Peyer's patch (tissue), 4 donors: ENCODE measurements around the gene ZNF106. TPM values are rescaled to one million over a fixed set of nuclear protein-coding genes. Genes with fewer than 3 reads are reported as not detected.

Experiments
- DNase-seq, 3 donors: peaks; one replicate each; pipeline ENCODE4 v3.0.0-alpha.2; 2017 to 2019
- H3K27ac ChIP-seq, 4 donors: fragments of 200-600 bp; sonication (generic); one replicate each; pipeline ENCODE4 v1.5.1; 2016 to 2019
- H3K27me3 ChIP-seq, 2 donors: fragments of 200-600 bp; sonication (generic); one replicate each; pipeline ENCODE4 v1.5.1; 2019
- H3K36me3 ChIP-seq, 3 donors: fragments of 200-600 bp; sonication (generic); one replicate each; pipeline ENCODE4 v1.5.1; 2016 to 2019
- H3K4me1 ChIP-seq, 4 donors: fragments of 200-600 bp; sonication (generic); one replicate each; pipeline ENCODE4 v1.5.1; 2016 to 2019
- H3K4me3 ChIP-seq, 4 donors: fragments of 200-600 bp; sonication (generic); 1 replicate in 3 of 4; 2 replicates in 1 of 4; pipeline ENCODE4 v1.5.1; 2016 to 2019; ENCODE audit warnings: mild to moderate bottlenecking in 1 of 4
- H3K9me3 ChIP-seq, 4 donors: fragments of 200-600 bp; sonication (generic); one replicate each; pipeline ENCODE4 v1.5.1; 2016 to 2019; ENCODE audit warnings: mild to moderate bottlenecking in 1 of 4
- CTCF ChIP-seq, 6 experiments: fragments of 450-650 bp in 4 of 6; fragments of 200-600 bp in 2 of 6; sonication (generic) in 1 of 6; IDR thresholded peaks; one replicate each; pipeline ENCODE4 v1.5.1; 2017 to 2019; ENCODE audit warnings: antibody characterized with exemption in 6 of 6, mild to moderate bottlenecking in 3 of 6, moderate library complexity in 1 of 6
- POLR2A ChIP-seq, 2 donors: fragments of 450-650 bp; IDR thresholded peaks; one replicate each; pipeline ENCODE4 v1.5.1; 2017; ENCODE audit warnings: antibody characterized with exemption in 2 of 2, mild to moderate bottlenecking in 2 of 2, moderate library complexity in 2 of 2
- total RNA-seq, 4 donors: library from RNA; depleted of rRNA; stranded (reverse); fragments of >200 nt; gene quantifications; one replicate each; pipeline ENCODE4 v1.1.0, GENCODE V29; 2016

Gene ZNF106
- total RNA-seq, 4 donors from 2014 or later = 31.7 to 74.3 (median 42.1) TPM

- DNase-seq = no peak
- H3K27me3 ChIP-seq = no peaks in the 10 kb centered on the region
- no peaks in the 10 kb centered on the region for H3K9me3 ChIP-seq
- no peak overlapping the region for H3K27ac ChIP-seq
- peaks cover 0 to 35% (median 0%) of the 10 kb centered on the region in 3 donors for H3K36me3 ChIP-seq
- no peak overlapping the region for H3K4me3 ChIP-seq
- no peaks in the 10 kb centered on the region for H3K4me1 ChIP-seq
- TF ChIP-seq CTCF (IDR thresholded peaks at IDR 0.05) (no peak), POLR2A (IDR thresholded peaks at IDR 0.05) (no peak)
These were observed 19.5 kb upstream of the ZNF106 start for GRCh38 chr15:42510258-42511006.

- no peak for DNase-seq
- peaks cover 0 to 16% (median 4%) of the 10 kb centered on the region in 4 donors for H3K4me1 ChIP-seq
- H3K27ac ChIP-seq = no peak overlapping the region
- H3K27me3 ChIP-seq = no peaks in the 10 kb centered on the region
- H3K9me3 ChIP-seq = no peaks in the 10 kb centered on the region
- H3K36me3 ChIP-seq = peaks cover 0 to 13% (median 0%) of the 10 kb centered on the region in 3 donors
- TF ChIP-seq CTCF (IDR thresholded peaks at IDR 0.05) (no peak), POLR2A (IDR thresholded peaks at IDR 0.05) (no peak)
- H3K4me3 ChIP-seq = no peak overlapping the region
These were observed 17.3 kb upstream of the ZNF106 start for GRCh38 chr15:42508263-42508690.

- no peak overlapping the region for H3K27ac ChIP-seq
- peaks cover 0 to 6% (median 0%) of the 10 kb centered on the region in 3 donors for H3K36me3 ChIP-seq
- H3K27me3 ChIP-seq = no peaks in the 10 kb centered on the region
- no peak for DNase-seq
- H3K4me1 ChIP-seq = peaks cover 0 to 16% (median 4%) of the 10 kb centered on the region in 4 donors
- no peak overlapping the region for H3K4me3 ChIP-seq
- no peaks in the 10 kb centered on the region for H3K9me3 ChIP-seq
- TF ChIP-seq CTCF (IDR thresholded peaks at IDR 0.05) (no peak), POLR2A (IDR thresholded peaks at IDR 0.05) (no peak)
These were observed 16.6 kb upstream of the ZNF106 start for GRCh38 chr15:42507514-42507913.

- H3K4me1 ChIP-seq = peaks cover 0 to 20% (median 5%) of the 10 kb centered on the region in 4 donors
These were observed 13.7 kb upstream of the ZNF106 start for GRCh38 chr15:42504631-42505030.

GRCh38 chr15:42503825-42504224, 12.9 kb upstream of the ZNF106 start:
- Histone ChIP-seq H3K4me3 (no peak overlapping the region), H3K9me3 (no peaks in the 10 kb centered on the region), H3K27ac (peak overlapping the region in 1 of 4 donors; percentile 14), H3K4me1 (peaks cover 0 to 28% (median 8%) of the 10 kb centered on the region in 4 donors), H3K36me3 (no peaks in the 10 kb centered on the region), H3K27me3 (no peaks in the 10 kb centered on the region)
- DNase-seq = no peak
- no peak for TF ChIP-seq POLR2A (IDR thresholded peaks at IDR 0.05)
- no peak for TF ChIP-seq CTCF (IDR thresholded peaks at IDR 0.05)

More at GRCh38 chr15:42504631-42505030, 13.7 kb upstream of the ZNF106 start:
- no peak for DNase-seq
- no peaks in the 10 kb centered on the region for H3K27me3 ChIP-seq
- peak overlapping the region in 1 of 4 donors; percentile 5 for H3K4me3 ChIP-seq
- H3K9me3 ChIP-seq = no peaks in the 10 kb centered on the region
- TF ChIP-seq CTCF (IDR thresholded peaks at IDR 0.05) (no peak), POLR2A (IDR thresholded peaks at IDR 0.05) (no peak)
- H3K36me3 ChIP-seq = no peaks in the 10 kb centered on the region
- H3K27ac ChIP-seq = peak overlapping the region in 2 of 4 donors; percentile 21 to 49
